ENCODE measurements around the gene CLCF1. TPM values are rescaled to one million over a fixed set of nuclear protein-coding genes. Genes with fewer than 3 reads are reported as not detected.
A peak's percentile ranks its signal among the peaks of the same experiment; 100 is the strongest.

The CLCF1 gene
- total RNA-seq, 1 experiment from 2014 or later, result 2.1 TPM

DNA sequence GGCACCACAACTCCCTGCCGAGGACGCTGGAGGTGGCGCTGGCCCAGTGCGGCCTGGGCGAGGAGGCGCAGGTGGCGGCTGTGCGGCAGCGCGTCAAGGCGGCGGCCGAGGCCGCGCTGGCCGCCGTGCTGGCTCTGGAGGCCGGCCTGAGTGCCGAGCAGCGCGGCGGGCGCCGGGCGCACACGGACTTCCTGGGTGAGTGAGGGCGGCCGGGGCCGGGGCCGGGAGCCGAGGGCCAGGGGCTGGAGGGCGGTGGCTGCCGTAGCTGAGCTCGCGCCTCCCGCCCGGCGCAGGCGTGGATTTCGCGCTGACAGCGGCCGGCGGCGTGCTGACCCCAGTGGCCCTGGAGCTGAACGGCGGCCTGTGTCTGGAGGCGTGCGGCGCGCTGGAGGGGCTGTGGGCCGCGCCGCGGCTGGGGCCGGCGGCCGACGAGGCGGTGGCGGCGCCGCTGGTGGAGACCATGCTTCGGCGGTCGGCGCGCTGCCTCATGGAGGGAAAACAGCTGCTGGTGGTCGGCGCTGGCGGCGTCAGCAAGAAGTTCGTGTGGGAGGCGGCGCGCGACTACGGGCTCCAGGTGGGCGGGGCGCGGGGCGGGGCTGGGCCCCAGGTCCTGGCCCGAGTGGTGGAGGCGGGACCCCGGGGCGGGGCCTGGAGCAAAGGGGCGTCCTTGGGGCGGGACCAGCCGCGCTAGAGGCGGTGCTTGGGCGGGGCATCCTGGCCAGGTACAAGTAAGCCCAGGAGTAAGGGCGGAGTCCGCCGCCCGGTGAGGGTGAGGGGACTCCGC is 47.4 kb upstream of the CLCF1 start:
- Histone ChIP-seq H3K23ac (ENCODE audit: insufficient read length, low read depth, low read length) (no peak overlapping the region), H3K4ac (ENCODE audit: low read depth, low read length) (no peak overlapping the region), H3K9me3 (ENCODE audit: control insufficient read depth, low read depth, low read length) (no peaks in the 10 kb centered on the region), H4K8ac (replicated peaks; ENCODE audit: insufficient read length, low read depth, low read length) (no peak overlapping the region), H2AK5ac (ENCODE audit: insufficient read length, low read length) (no peak overlapping the region), H2BK12ac (ENCODE audit: insufficient read length, low read depth, low read length) (no peak overlapping the region), H4K20me1 (ENCODE audit: control insufficient read depth, insufficient read depth, insufficient read length) (no peaks in the 10 kb centered on the region), H3K4me1 (ENCODE audit: insufficient read depth, low read length) (no peaks in the 10 kb centered on the region), H3K18ac (ENCODE audit: insufficient read length, low read depth, low read length) (no peak overlapping the region), H3K56ac (ENCODE audit: insufficient read length, low read depth, low read length) (no peak overlapping the region), H3K27ac (ENCODE audit: insufficient read length, low read depth, low read length) (no peak overlapping the region), H4K5ac (ENCODE audit: insufficient read length, low read depth, low read length) (no peak overlapping the region), H2BK120ac (ENCODE audit: low read depth, low read length, poor library complexity, severe bottlenecking) (no peak overlapping the region), H3T11ph (ENCODE audit: low read length) (no peak overlapping the region), H3K4me2 (ENCODE audit: insufficient read depth, insufficient read length, low read length) (peak overlapping the region; percentile 33), H3K79me1 (ENCODE audit: insufficient read depth, low read depth, low read length, poor library complexity, severe bottlenecking) (no peaks in the 10 kb centered on the region), H3K79me2 (ENCODE audit: insufficient read depth, low read length) (no peaks in the 10 kb centered on the region), H2AFZ (ENCODE audit: low read length) (no peak overlapping the region), H3K9ac (ENCODE audit: extremely low read depth, insufficient read length, low read length) (no peak overlapping the region), H3K27me3 (ENCODE audit: insufficient read depth, low read length) (no peaks in the 10 kb centered on the region), H3K23me2 (ENCODE audit: insufficient read length, low read depth, low read length, poor library complexity, severe bottlenecking) (no peaks in the 10 kb centered on the region), H4K91ac (ENCODE audit: insufficient read length, low read depth, low read length) (no peak overlapping the region), H2BK5ac (ENCODE audit: insufficient read length, low read length) (no peak overlapping the region), H2BK15ac (ENCODE audit: low read depth, low read length) (no peak overlapping the region), H3K14ac (ENCODE audit: insufficient read depth, low read length) (no peak overlapping the region; the same call in 1 of the 2 replicates), H2BK20ac (ENCODE audit: low read depth, low read length, poor library complexity, severe bottlenecking) (no peak overlapping the region)
- H3K27me3 Mint-ChIP-seq (ENCODE audit: low read depth), result peaks cover 14% of the 10 kb centered on the region
- peak; percentile 98 for DNase-seq
- peak overlapping the region in 2 of 3 experiments; percentile 77 to 83; a peak in 2 of 7 replicates for H3K27ac Mint-ChIP-seq
- peaks cover 28 to 31% of the 10 kb centered on the region in 2 experiments for H3K4me1 Mint-ChIP-seq
- TF ChIP-seq, protein P1, sequence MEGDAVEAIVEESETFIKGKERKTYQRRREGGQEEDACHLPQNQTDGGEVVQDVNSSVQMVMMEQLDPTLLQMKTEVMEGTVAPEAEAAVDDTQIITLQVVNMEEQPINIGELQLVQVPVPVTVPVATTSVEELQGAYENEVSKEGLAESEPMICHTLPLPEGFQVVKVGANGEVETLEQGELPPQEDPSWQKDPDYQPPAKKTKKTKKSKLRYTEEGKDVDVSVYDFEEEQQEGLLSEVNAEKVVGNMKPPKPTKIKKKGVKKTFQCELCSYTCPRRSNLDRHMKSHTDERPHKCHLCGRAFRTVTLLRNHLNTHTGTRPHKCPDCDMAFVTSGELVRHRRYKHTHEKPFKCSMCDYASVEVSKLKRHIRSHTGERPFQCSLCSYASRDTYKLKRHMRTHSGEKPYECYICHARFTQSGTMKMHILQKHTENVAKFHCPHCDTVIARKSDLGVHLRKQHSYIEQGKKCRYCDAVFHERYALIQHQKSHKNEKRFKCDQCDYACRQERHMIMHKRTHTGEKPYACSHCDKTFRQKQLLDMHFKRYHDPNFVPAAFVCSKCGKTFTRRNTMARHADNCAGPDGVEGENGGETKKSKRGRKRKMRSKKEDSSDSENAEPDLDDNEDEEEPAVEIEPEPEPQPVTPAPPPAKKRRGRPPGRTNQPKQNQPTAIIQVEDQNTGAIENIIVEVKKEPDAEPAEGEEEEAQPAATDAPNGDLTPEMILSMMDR (conservative IDR thresholded peaks at IDR 0.05), result no peak
- no CpG with 5 or more reads among the region's 97 CpGs for WGBS (ENCODE audit: extremely low coverage, insufficient read length, low lambda C conversion rate)
- H3K4me3 Mint-ChIP-seq, result peak overlapping the region; percentile 55 to 82
- peaks cover 0 to 1% (median 0%) of the 10 kb centered on the region in 3 experiments; a peak in 1 of 7 replicates for H3K36me3 Mint-ChIP-seq (ENCODE audit: insufficient read depth in 1 of 3, low read depth in 3 of 3)
- H3K9me3 Mint-ChIP-seq, result no peaks in the 10 kb centered on the region; a peak in 1 of 5 replicates

All from H9 (cell line).